Occipital lobe (tissue), 2 donors: ENCODE data around the gene TTC28. TPM values are rescaled to one million over a fixed set of nuclear protein-coding genes. Genes with fewer than 3 reads are reported as not detected.
A peak's percentile ranks its signal among the peaks of the same experiment; 100 is the strongest.
"Not testable (repeated sequence)": the region's sequence is repeated elsewhere in the genome, so short reads cannot be mapped to it uniquely, and the experiment has no call there.

Source experiments
- DNase-seq: peaks from one replicate; lab custom pipeline; 2025; lab: John Stamatoyannopoulos, UW
- total RNA-seq: library from RNA; depleted of rRNA; stranded (reverse); fragments of >200 nt; gene quantifications from one replicate; pipeline ENCODE4 v1.2.3, GENCODE V29; 2014

Gene TTC28
- total RNA-seq, 1 donor from 2014 or later = 157 TPM

- DNase-seq = no peak
These were observed 567.5 kb downstream of the TTC28 start for GRCh38 chr22:28112190-28112544.

- no peak for DNase-seq
These were observed 568.0 kb downstream of the TTC28 start for GRCh38 chr22:28111501-28112189.

- DNase-seq = no peak
These were observed 570.8 kb downstream of the TTC28 start for GRCh38 chr22:28108851-28109250.

DNA sequence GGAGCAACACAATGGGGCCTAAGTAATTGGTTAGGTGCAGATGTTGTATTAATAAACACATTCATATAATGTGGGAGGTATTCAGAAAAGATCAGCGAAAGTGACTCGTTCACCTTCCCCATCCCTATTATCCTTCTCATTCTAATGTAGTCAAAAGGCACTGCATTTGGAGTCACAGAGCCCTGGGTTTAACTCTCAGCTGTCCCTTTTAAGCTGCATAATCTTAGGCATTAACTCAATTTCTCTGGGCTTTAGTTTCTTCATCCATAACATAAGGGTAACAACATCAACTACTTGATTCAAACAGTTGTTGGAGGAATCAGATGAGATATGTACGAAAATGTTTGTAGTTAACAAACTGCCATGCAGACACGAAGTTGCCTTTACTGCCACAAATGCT is 573.0 kb downstream of the TTC28 start:
- no peak for DNase-seq

DNA sequence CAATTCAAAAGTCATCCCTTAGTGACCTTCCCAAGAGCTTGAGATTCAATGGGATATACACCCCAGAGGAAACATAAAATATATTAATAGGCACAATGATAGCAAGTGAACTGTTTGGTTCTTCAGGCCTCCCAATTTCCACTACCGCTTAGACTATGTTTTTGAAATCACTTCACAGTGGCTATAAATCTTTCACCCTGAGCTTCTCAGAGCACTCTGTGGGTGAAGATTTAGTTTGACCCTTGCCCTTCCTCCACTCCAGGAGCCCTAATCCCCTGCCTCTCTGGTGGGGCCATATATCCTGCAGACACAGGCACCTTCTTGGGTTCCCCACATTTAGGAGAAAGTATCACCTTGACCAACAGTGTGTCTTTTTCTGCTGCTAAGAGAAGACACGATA is 573.7 kb downstream of the TTC28 start:
- no peak for DNase-seq

- DNase-seq = no peak
These were observed 574.2 kb downstream of the TTC28 start for GRCh38 chr22:28105413-28105812.

DNA sequence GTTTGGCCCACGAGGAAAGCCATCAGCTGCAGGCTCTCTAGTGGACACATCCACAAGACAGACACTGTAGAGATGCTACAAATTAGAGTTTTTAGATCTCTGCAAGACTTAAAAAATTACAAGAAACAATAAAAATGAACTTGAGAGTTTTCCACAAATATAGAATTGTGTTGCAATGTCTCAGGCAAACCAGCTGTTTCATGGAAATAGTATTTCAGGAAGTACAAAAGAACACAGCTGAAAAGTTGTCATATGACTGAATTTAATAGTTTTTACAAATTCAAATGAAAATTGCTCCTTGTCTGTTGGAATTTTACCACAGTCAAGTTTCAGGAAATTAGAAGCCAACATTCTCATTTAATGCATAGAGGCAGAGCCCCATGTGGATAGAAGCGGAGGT is 576.0 kb downstream of the TTC28 start:
- no peak for DNase-seq

DNA sequence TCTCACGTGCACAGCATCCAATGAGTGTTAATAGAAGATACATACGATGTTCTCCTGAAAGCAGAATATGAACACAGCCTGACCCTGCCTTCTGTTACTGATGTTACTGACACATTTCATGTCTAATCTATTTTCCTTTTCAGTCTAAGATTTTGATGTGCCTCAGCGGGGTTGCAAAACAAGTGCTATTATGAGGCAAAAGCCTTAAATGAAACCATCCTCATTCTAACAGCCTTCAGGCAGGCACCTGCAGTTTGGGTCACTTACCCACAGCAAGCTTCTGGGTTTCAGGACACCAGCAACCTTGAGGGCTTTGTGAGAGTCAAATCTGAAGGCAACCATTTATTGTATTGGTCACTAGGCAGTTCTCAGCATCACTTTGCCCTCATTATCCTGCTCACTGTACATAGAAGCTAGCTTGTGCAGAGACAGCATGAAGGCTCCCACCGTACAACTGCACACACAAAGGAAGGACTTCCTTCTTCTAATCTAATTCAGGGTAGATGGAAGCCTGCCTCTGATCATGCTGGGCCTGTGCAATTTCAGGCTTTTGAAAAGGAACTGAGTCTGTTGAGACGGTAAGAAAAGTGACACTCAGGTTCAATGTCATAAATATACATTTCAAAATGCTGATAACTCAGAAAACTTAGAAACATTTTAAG is 577.4 kb downstream of the TTC28 start:
- no peak for DNase-seq

GRCh38 chr22:28097627-28098026 is 582.0 kb downstream of the TTC28 start:
- DNase-seq = no peak

DNA sequence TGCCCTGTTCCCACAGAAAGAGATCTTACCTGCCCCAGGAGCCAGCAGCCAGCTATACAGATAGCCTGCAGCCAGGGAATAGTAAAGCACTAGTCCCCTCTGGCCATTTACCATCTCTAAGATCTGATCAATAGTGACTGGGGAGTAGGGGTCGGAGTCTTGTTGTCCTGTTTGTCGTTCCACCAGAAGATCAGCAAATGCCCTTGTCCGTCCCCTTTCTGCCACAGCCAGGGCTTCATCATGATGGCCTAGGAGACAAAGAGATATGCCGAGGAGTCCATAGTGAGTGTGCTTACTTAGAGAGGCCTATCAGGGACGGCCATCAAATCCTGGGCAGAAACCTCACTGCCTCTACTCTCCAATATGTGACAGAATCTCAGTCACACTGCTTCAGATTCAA is 583.5 kb downstream of the TTC28 start:
- no peak for DNase-seq

- no peak for DNase-seq
These were observed 584.1 kb downstream of the TTC28 start for GRCh38 chr22:28095316-28096095.

DNA sequence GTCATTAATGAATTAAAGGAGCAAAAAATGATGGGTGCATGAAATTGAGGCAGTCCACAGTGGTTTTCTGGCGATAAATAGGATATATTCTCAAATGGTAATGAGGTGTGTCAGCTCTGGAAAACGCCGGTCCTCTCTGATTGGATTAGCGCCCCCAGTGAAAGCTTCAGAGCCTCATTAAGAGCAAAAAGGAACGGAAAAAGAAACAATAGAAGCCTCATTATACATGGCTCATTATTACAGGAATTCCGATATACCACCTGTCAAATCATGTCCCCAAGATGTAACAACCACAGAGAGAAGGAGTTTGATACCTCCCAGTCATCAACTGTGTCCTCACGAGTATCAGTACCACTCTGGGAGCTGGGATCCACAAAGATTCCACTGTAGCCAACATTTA is 584.9 kb downstream of the TTC28 start:
- no peak for DNase-seq

DNA sequence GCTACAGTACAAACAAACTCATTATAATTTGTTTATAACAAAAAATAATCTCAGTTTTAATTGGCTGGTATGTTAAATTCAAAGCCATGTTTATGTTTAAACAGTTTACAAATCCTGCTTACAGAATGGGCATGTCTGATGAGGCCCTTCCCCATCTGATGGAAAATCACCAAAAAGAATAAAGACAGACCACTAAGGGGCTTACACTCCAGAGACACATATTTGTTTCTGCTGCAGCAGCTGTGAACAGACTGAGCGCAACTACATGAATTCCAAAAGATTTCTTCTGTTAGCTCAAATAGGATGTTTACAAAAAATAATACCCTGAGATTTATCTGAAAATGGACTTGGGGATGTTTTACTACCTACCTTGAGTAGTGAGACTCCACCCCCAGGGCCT is 585.9 kb downstream of the TTC28 start:
- no peak for DNase-seq

DNA sequence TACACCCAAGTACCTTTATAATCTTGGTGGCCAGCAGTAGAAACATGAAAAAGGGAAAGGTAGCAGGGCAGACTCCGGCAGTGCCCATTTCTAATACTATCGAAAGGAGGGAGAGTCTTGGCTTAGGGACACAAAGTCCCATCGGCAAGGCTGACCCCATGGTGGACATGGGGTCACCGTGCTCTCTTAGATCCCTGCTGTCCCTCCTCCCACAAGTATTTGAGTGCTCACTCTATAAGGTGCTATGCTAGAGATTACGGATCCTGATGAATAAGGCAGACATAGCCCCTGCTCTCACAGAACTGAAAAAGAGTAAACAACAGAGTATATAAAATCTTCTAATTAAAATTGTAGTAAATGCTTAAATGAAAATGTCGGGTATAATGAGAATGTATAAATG is 588.2 kb downstream of the TTC28 start:
- DNase-seq = no peak

DNA sequence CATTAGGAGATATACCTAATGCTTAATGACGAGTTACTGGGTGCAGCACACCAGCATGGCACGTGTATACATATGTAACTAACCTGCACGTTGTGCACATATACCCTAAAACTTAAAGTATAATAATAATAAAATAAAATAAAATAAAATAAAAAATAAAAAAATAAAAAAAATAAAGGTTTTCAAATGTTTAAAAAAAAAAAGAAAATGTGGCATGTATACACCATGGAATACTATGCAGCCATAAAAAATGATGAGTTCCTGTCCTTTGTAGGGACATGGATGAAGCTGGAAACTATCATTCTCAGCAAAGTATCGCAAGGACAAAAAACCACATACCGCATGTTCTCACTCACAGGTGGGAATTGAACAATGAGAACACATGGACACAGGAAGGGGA is 590.1 kb downstream of the TTC28 start:
- DNase-seq = not testable (repeated sequence)

DNA sequence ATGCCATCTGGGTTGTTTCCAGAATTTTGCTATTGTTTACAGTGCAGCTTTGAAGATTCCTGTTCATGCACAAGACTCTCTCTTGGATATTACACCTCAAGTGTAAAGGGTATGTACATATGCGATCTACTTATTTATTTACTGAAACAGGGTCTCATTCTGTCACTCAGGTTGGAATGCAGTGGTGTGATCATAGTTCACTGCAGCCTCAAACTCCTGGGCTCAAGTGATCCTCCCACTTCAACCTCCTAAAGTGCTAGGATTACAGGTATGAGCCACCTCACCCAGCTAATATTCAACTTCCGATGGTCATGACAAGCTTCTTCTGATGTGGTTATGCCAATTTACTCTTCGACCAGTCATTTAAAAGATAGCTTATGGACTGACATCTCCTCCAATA is 602.5 kb downstream of the TTC28 start:
- DNase-seq = no peak

GRCh38 chr22:28075358-28075981 is 604.2 kb downstream of the TTC28 start:
- DNase-seq = peak; percentile 26

- no peak for DNase-seq
These were observed 605.1 kb downstream of the TTC28 start for GRCh38 chr22:28074526-28074925.

- no peak for DNase-seq
These were observed 607.6 kb downstream of the TTC28 start for GRCh38 chr22:28072066-28072465.

GRCh38 chr22:28068826-28069225 is 610.8 kb downstream of the TTC28 start:
- DNase-seq = no peak

GRCh38 chr22:28064920-28065319 is 614.7 kb downstream of the TTC28 start:
- no peak for DNase-seq

DNA sequence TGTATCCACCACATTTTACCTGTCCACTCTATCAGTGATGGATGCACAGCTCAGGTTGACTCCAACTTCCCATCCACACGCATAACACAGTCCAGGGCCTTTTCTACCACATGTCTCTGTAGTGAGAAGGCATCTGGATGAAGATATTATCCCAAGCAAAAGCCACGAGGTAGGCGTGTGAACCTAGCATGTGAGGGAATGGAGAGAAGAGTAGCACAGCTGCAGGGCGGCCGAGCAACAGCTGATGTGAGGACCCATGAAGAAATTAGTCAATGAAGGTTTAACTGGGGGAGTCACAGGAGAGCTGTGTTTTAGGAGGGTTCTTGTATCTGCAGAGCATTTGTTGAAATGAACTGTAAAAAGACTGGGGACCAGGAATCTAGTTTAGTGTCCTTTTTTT is 616.0 kb downstream of the TTC28 start:
- DNase-seq = no peak
